SK-N-SH (cell line): ENCODE results near the gene GPR146. TPM values are rescaled to one million over a fixed set of nuclear protein-coding genes. Genes with fewer than 3 reads are reported as not detected.

Source experiments
- CTCF ChIA-PET: fragments of 300-600, 350-600 bp; formaldehyde crosslinking; extraction: SDS; loops from one replicate; lab custom pipeline; 2021; lab: Yijun Ruan, JAX
- POLR2A ChIA-PET: fragments of 350-600 bp; sonication (Branson Sonifier 250); formaldehyde crosslinking; extraction: SDS; loops from one replicate; lab custom pipeline; 2020; ENCODE audit warnings: antibody characterized with exemption, inconsistent platforms; lab: Yijun Ruan, JAX
- DNase-seq: peaks from one replicate; pipeline ENCODE4 v3.0.0; 2012
- H2AFZ ChIP-seq: fragments of 200-600 bp; sonication (generic); 2 replicates; pipeline ENCODE4 v1.8.1; 2016; ENCODE audit warnings: antibody characterized with exemption, mild to moderate bottlenecking, low read depth
- H3F3A ChIP-seq: fragments of 200-600 bp; sonication (generic); replicated peaks from 2 replicates; pipeline ENCODE3; 2016; ENCODE audit warnings: antibody characterized with exemption, mild to moderate bottlenecking; ENCODE audit not compliant: insufficient read depth
- H3K27ac ChIP-seq, 2 experiments: fragments of 200-500 bp in 1 of 2; fragments of 200-600 bp in 1 of 2; sonication (Bioruptor generic) in 1 of 2; sonication (generic), shearing (Covaris generic) in 1 of 2; 2 replicates each; pipeline versions ENCODE4 v1.5.1 to v1.6.1; 2014 to 2016; ENCODE audit warnings: low read depth in 2 of 2, inconsistent platforms in 1 of 2, low read length in 1 of 2, mild to moderate bottlenecking in 1 of 2, mixed read lengths in 1 of 2
- H3K27me3 ChIP-seq: fragments of 200-600 bp; sonication (generic), shearing (Covaris generic); 2 replicates; pipeline ENCODE4 v1.6.1; 2016; ENCODE audit warnings: mixed run types; ENCODE audit not compliant: insufficient read depth
- H3K36me3 ChIP-seq, 2 experiments: fragments of 200-500 bp in 1 of 2; fragments of 200-600 bp in 1 of 2; sonication (Bioruptor generic) in 1 of 2; sonication (generic) in 1 of 2; replicated peaks in 1 of 2; 2 replicates each; pipeline versions ENCODE3 to v1.5.1; 2014 to 2016; ENCODE audit warnings: low read length in 1 of 2, mild to moderate bottlenecking in 1 of 2; ENCODE audit not compliant: insufficient read depth in 2 of 2, control insufficient read depth in 1 of 2
- H3K4me1 ChIP-seq, 2 experiments: fragments of 200-500 bp in 1 of 2; fragments of 200-600 bp in 1 of 2; sonication (Bioruptor generic) in 1 of 2; sonication (generic), shearing (Covaris generic) in 1 of 2; 2 replicates each; pipeline versions ENCODE4 v1.5.1 to v1.6.1; 2014 to 2016; ENCODE audit warnings: low read depth in 1 of 2, low read length in 1 of 2, mixed run types in 1 of 2; ENCODE audit not compliant: insufficient read depth in 2 of 2, control insufficient read depth in 1 of 2
- H3K4me2 ChIP-seq: fragments of 200-600 bp; sonication (generic), shearing (Covaris generic); 2 replicates; pipeline ENCODE4 v1.6.1; 2017; ENCODE audit warnings: mixed run types
- H3K4me3 ChIP-seq, 2 experiments: fragments of 200-500 bp in 1 of 2; fragments of 200-600 bp in 1 of 2; sonication (Bioruptor generic) in 1 of 2; sonication (generic), shearing (Covaris generic) in 1 of 2; 2 replicates each; pipeline versions ENCODE4 v1.5.1 to v1.8.1; 2014 to 2016; ENCODE audit warnings: low read depth in 2 of 2, inconsistent platforms in 1 of 2, low read length in 1 of 2, mild to moderate bottlenecking in 1 of 2, mixed read lengths in 1 of 2, moderate library complexity in 1 of 2
- H3K79me2 ChIP-seq: fragments of 200-600 bp; sonication (generic); 2 replicates; pipeline ENCODE4 v1.8.1; 2017; ENCODE audit warnings: mild to moderate bottlenecking; ENCODE audit not compliant: insufficient read depth
- H3K9ac ChIP-seq: fragments of 200-600 bp; sonication (generic); 2 replicates; pipeline ENCODE4 v1.6.1; 2017; ENCODE audit warnings: mixed run types
- H3K9me2 ChIP-seq: fragments of 200-600 bp; sonication (generic); 2 replicates; pipeline ENCODE4 v1.6.1; 2017; ENCODE audit warnings: mixed run types
- H3K9me3 ChIP-seq: fragments of 200-600 bp; sonication (generic); 2 replicates; pipeline ENCODE4 v1.6.1; 2017; ENCODE audit warnings: mixed run types, mild to moderate bottlenecking, moderate library complexity
- H4K20me1 ChIP-seq: fragments of 200-600 bp; sonication (generic); 2 replicates; pipeline ENCODE4 v1.6.1; 2017; ENCODE audit warnings: mild to moderate bottlenecking, mixed run types; ENCODE audit not compliant: insufficient read depth
- FOSL2 ChIP-seq: IDR thresholded peaks from 2 replicates; pipeline ENCODE4 v1.4.0; 2012; ENCODE audit warnings: low read depth, mild to moderate bottlenecking, moderate library complexity, borderline replicate concordance
- FOXJ3 ChIP-seq: sonication (generic); formaldehyde crosslinking; IDR thresholded peaks from 2 replicates; pipeline ENCODE4 v1.5.1; 2020; ENCODE audit warnings: mild to moderate bottlenecking, missing genetic modification reagents
- GATA2 ChIP-seq: sonication (generic); formaldehyde crosslinking; IDR thresholded peaks from 2 replicates; pipeline ENCODE4 v1.5.0; 2020; ENCODE audit warnings: mild to moderate bottlenecking, missing genetic modification reagents
- MEF2A ChIP-seq: IDR thresholded peaks from 2 replicates; pipeline ENCODE4 v1.4.0; 2012; ENCODE audit warnings: low read depth, borderline replicate concordance
- NRF1 ChIP-seq: IDR thresholded peaks from 2 replicates; pipeline ENCODE4 v1.6.1; 2012; ENCODE audit warnings: low read depth, mild to moderate bottlenecking, low read length
- POLR2AphosphoS5 ChIP-seq: IDR thresholded peaks from 2 replicates; pipeline ENCODE4 v1.6.1; 2012; ENCODE audit warnings: low read depth, low read length
- RAD21 ChIP-seq: IDR thresholded peaks from 2 replicates; pipeline ENCODE4 v1.6.1; 2012; ENCODE audit warnings: mild to moderate bottlenecking, low read length
- RCOR1 ChIP-seq: fragments of 150-350 bp; IDR thresholded peaks from 2 replicates; pipeline ENCODE4 v1.6.1; 2017; ENCODE audit warnings: antibody characterized with exemption, low read length
- RXRA ChIP-seq: IDR thresholded peaks from 2 replicates; pipeline ENCODE4 v1.4.0; 2012; ENCODE audit warnings: low read depth, mild to moderate bottlenecking, borderline replicate concordance
- SIN3A ChIP-seq: IDR thresholded peaks from 2 replicates; pipeline ENCODE4 v1.6.1; 2012; ENCODE audit warnings: low read depth, mild to moderate bottlenecking, low read length, moderate library complexity, borderline replicate concordance
- TAF1 ChIP-seq: IDR thresholded peaks from 2 replicates; pipeline ENCODE4 v1.6.1; 2012; ENCODE audit warnings: low read depth, mild to moderate bottlenecking, low read length, moderate library complexity, borderline replicate concordance
- TEAD4 ChIP-seq: IDR thresholded peaks from 2 replicates; pipeline ENCODE4 v1.4.0; 2012; ENCODE audit warnings: mild to moderate bottlenecking, borderline replicate concordance; ENCODE audit not compliant: insufficient read depth
- YY1 ChIP-seq: IDR thresholded peaks from 2 replicates; pipeline ENCODE4 v1.4.0; 2012; ENCODE audit warnings: low read depth, mild to moderate bottlenecking
- WGBS: methylation state at CpG from one replicate; pipeline ENCODE4 v1.1.6; 2017; ENCODE audit warnings: low lambda C conversion rate; 5-methylcytosine and 5-hydroxymethylcytosine counted together
- polyA plus RNA-seq, 3 experiments: library from polyadenylated mRNA; depleted of rRNA; stranded (reverse); fragments of >200 nt; gene quantifications; 2 replicates each; pipeline ENCODE4 v1.2.3, GENCODE V29; 2012
- TF ChIP-seq, protein P1 (sequence below): fragments of 150-350 bp; IDR thresholded peaks from 2 replicates; pipeline ENCODE4 v1.6.1; 2016; ENCODE audit warnings: mild to moderate bottlenecking, low read depth, low read length
- TF ChIP-seq, protein P2 (sequence below): IDR thresholded peaks from 2 replicates; pipeline ENCODE4 v1.4.0; 2012; ENCODE audit warnings: low read depth, borderline replicate concordance

The GPR146 gene
- polyA plus RNA-seq, 1 of the 3 experiments (the other 2 are of a cell fraction): 1.4 TPM

DNA sequence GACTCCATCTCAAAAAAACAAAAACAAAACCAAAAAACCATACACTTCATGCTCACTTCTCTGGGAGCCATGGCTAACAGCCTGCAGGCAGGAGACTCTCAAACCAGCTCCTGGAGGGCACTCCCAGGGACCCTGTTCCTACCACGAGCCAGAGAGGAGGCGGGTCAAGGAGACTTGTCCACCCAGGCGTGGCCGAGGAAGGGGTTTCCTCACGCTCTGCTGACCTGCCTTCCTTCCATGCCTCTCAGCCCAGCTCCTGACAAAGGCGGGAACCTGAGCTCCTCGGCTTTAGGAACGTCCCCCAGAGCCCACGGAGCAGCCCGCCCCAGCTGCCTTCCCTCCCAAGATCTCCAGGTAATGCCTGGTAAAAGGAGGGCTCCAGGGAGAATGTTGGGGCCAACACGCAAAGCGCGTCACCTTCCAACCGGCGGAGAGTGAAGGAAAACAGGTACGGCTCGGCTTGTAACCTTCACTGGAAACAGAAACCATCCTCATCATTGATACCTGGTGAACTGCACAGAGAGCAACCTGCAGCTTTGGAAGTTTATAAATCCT lies 9.5 kb downstream of the GPR146 start:
- H3F3A ChIP-seq: no peaks in the 10 kb centered on the region
- no peak overlapping the region for H2AFZ ChIP-seq
- H3K4me3 ChIP-seq: no peak overlapping the region
- H4K20me1 ChIP-seq: peaks cover 21% of the 10 kb centered on the region; the same call in 1 of the 2 replicates
- CTCF ChIA-PET: interaction anchor here (1.3 to 27.8 kb wide), 8 partner anchors 10 to 122 kb away, joined by 3 to 756 read pairs (median 6); partner anchors contain the start of gene GPR146
- H3K4me1 ChIP-seq: peaks cover 0 to 38% of the 10 kb centered on the region in 2 experiments; a peak in 1 of 4 replicates
- POLR2A ChIA-PET: interaction anchor here (1.3 kb wide), 1 partner anchor 79 kb away, joined by 3 read pairs; the partner anchor contains the start of gene COX19
- no peaks in the 10 kb centered on the region for H3K27me3 ChIP-seq
- no peak overlapping the region for H3K9ac ChIP-seq
- no peak overlapping the region for H3K4me2 ChIP-seq
- no peak for DNase-seq
- H3K9me3 ChIP-seq: no peaks in the 10 kb centered on the region
- no peak for TF ChIP-seq SIN3A
- TF ChIP-seq TAF1: no peak
- H3K27ac ChIP-seq: no peak overlapping the region
- H3K36me3 ChIP-seq: peaks cover 0 to 3% of the 10 kb centered on the region in 2 experiments
- H3K9me2 ChIP-seq: no peaks in the 10 kb centered on the region
- no peaks in the 10 kb centered on the region; the same call in 1 of the 2 replicates for H3K79me2 ChIP-seq
- WGBS: 98% methylated on average over 17 of the region's 17 CpGs

DNA sequence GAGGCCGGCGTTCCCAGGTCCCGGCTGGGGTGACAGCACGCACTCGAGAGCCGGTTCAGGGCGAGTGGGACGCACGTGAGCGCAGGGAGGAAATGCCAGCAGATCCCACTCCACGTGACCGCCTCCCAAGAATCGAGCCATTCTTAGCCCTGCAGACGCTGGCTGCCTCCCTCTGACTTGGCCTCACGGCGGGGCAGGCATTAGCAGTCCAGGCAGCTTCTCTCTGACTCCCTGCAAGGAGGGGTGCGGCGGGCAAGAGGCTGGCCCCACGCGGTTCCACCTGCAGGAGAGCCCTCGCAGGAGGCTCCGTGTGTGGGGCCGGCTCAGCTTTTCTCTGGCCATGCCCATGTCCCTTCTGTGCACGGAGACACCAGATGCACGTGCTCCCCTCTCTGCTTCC lies 10.1 kb downstream of the GPR146 start:
- Histone ChIP-seq H3K4me3 (no peak overlapping the region), H3F3A (no peaks in the 10 kb centered on the region), H3K36me3 (peaks cover 0 to 3% of the 10 kb centered on the region in 2 experiments), H3K9ac (no peak overlapping the region), H2AFZ (no peak overlapping the region), H3K9me2 (no peaks in the 10 kb centered on the region), H4K20me1 (peaks cover 22% of the 10 kb centered on the region; the same call in 1 of the 2 replicates), H3K4me2 (no peak overlapping the region), H3K9me3 (no peaks in the 10 kb centered on the region), H3K4me1 (peaks cover 0 to 38% of the 10 kb centered on the region in 2 experiments; a peak in 1 of 4 replicates), H3K27ac (peak overlapping the region in 1 of 2 experiments; percentile 56; a peak in 2 of 4 replicates), H3K27me3 (no peaks in the 10 kb centered on the region), H3K79me2 (no peaks in the 10 kb centered on the region)
- DNase-seq: no peak
- WGBS: 98% methylated on average over 21 of the region's 25 CpGs
- ChIA-PET CTCF (interaction anchor here (1.3 to 27.8 kb wide), 6 partner anchors 11 to 90 kb away, joined by 3 to 756 read pairs (median 14); partner anchors contain the start of gene GPR146), POLR2A (interaction anchor here (1.3 kb wide), 1 partner anchor 80 kb away, joined by 3 read pairs; the partner anchor contains the start of gene COX19)
- TF ChIP-seq, protein P1, sequence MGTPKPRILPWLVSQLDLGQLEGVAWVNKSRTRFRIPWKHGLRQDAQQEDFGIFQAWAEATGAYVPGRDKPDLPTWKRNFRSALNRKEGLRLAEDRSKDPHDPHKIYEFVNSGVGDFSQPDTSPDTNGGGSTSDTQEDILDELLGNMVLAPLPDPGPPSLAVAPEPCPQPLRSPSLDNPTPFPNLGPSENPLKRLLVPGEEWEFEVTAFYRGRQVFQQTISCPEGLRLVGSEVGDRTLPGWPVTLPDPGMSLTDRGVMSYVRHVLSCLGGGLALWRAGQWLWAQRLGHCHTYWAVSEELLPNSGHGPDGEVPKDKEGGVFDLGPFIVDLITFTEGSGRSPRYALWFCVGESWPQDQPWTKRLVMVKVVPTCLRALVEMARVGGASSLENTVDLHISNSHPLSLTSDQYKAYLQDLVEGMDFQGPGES: no peak
- TF ChIP-seq RAD21 (no peak), MEF2A (no peak), RXRA (no peak), TEAD4 (no peak)

DNA sequence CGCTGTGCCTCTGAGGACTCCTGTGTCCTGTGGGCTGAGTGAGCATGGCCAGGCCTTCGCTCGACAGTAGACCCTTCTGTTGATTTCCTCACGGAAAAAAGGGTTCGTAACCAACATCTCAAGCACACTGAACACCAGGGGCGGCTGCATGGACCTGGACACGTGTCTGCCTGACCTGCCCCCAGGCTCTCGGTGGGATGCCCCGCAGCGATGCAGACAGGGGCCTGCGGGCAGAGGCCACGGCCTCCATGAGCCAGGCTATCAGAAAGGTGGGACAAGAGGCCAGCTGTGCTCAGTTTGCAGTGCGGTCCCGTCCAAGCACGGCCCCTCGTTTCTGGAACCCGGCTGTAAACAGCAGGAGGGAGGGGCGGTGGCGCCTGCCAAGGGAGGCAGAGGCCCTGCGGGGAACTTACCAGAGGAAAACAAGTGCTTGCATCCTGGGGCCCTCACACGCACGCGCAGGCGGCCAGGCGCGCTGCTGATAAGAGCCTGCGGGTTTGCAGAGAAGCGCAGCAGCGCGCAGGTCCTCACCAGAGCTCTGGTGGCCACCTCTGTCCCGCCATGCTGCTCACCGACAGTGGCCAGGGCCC lies 10.6 kb downstream of the GPR146 start:
- H3K27me3 ChIP-seq: no peaks in the 10 kb centered on the region
- CTCF ChIA-PET: interaction anchor here (1.5 to 27.8 kb wide), 6 partner anchors 11 to 97 kb away, joined by 3 to 756 read pairs (median 15); partner anchors contain the start of gene GPR146
- TF ChIP-seq SIN3A (no peak), POLR2AphosphoS5 (no peak), RCOR1 (no peak), GATA2 (CRISPR knock-in tag) (peak; percentile 68; the same call in 1 of the 2 replicates), FOXJ3 (CRISPR knock-in tag) (peak; percentile 89), NRF1 (peak; percentile 54; the same call in 1 of the 2 replicates), FOSL2 (no peak), YY1 (no peak)
- TF ChIP-seq, protein P2, sequence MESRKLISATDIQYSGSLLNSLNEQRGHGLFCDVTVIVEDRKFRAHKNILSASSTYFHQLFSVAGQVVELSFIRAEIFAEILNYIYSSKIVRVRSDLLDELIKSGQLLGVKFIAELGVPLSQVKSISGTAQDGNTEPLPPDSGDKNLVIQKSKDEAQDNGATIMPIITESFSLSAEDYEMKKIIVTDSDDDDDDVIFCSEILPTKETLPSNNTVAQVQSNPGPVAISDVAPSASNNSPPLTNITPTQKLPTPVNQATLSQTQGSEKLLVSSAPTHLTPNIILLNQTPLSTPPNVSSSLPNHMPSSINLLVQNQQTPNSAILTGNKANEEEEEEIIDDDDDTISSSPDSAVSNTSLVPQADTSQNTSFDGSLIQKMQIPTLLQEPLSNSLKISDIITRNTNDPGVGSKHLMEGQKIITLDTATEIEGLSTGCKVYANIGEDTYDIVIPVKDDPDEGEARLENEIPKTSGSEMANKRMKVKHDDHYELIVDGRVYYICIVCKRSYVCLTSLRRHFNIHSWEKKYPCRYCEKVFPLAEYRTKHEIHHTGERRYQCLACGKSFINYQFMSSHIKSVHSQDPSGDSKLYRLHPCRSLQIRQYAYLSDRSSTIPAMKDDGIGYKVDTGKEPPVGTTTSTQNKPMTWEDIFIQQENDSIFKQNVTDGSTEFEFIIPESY: no peak
- H4K20me1 ChIP-seq: peaks cover 22% of the 10 kb centered on the region; the same call in 1 of the 2 replicates
- DNase-seq: peak; percentile 92
- H3K9me3 ChIP-seq: no peaks in the 10 kb centered on the region
- H3K4me1 ChIP-seq: peaks cover 0 to 38% of the 10 kb centered on the region in 2 experiments; a peak in 1 of 4 replicates
- no peaks in the 10 kb centered on the region for H3K9me2 ChIP-seq
- H3K79me2 ChIP-seq: no peaks in the 10 kb centered on the region
- H3F3A ChIP-seq: no peaks in the 10 kb centered on the region
- WGBS: 81% methylated on average over 27 of the region's 32 CpGs
- no peak overlapping the region for H2AFZ ChIP-seq
- POLR2A ChIA-PET: no interaction called here
- H3K4me2 ChIP-seq: no peak overlapping the region
- no peak overlapping the region for H3K9ac ChIP-seq
- no peak overlapping the region for H3K4me3 ChIP-seq
- H3K36me3 ChIP-seq: peaks cover 0 to 3% of the 10 kb centered on the region in 2 experiments
- H3K27ac ChIP-seq: peak overlapping the region in 1 of 2 experiments; percentile 56; a peak in 2 of 4 replicates
